HG03097 (cell line): Measurements from ENCODE around the gene STXBP4.
"Not testable (repeated sequence)": the region's sequence is repeated elsewhere in the genome, so short reads cannot be mapped to it uniquely, and the experiment has no call there.

Experiments
- ATAC-seq: cut with Tn5 transposase; IDR thresholded peaks from one replicate; pipeline ENCODE4 v1.9.1; 2021; ENCODE audit not compliant: unreplicated experiment, low FRiP score

Gene STXBP4

DNA sequence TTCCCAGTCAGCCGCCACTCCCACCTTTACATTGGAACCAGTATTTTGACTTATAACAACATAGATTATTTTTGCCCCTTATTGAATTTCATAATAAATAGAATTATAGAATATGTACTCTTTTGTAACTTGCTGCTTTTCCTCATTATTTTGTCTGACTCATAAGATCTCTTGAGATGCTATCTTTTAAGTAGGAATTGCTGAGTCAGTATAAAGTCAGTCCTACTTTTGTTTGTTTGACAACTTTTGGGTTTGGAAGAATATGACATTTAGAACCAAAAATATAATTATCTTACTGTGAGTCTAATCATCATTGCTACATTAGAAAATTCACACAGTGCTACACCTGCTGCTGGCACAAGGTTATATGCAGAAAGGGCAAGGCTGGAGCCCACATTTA lies 69.7 kb downstream of the STXBP4 start:
- ATAC-seq = no peak

- no peak for ATAC-seq
Observed at GRCh38 chr17:55040611-55041010, 72.0 kb downstream of the STXBP4 start.

DNA sequence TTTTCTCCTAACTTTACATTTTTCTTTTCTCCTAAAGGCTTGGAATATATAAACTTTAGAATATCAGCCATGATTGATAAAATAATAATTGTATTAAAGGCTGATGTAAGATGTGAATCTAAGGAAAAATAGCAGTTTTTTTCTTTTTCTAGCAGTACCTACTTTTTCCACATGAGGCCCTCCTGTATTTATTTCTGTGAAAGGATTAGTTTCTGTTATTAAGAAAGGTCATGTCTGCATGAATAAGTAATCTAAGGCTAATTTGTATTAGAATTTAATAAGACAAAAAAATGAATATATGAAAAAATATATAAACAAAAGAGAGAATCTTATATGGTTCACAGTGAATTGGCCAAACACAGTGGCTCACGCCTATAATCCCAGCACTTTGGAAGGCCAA lies 85.3 kb downstream of the STXBP4 start:
- ATAC-seq = no peak

- no peak for ATAC-seq
Observed at GRCh38 chr17:55054429-55054828, 85.9 kb downstream of the STXBP4 start.

GRCh38 chr17:55056526-55056925 lies 88.0 kb downstream of the STXBP4 start:
- ATAC-seq = no peak

DNA sequence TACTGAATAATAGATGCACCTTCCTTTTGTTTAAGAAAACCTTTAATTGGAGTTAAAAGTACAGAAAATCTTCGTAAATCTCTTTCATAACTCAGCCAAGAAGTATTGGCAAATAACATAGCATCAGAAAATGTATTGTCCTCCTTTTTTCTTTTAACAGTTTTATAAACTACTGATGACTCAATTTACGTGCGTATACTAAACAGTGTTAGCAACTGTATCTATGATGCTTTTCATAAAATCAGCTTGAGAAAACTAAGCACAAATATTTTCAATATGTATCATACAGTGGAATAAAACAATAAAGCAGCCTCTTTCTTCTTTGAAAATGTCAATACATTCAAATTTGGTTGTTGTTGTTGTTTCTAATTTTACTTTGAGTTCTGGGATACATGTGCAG lies 88.6 kb downstream of the STXBP4 start:
- no peak for ATAC-seq

- ATAC-seq = no peak
Observed at GRCh38 chr17:55059724-55060123, 91.2 kb downstream of the STXBP4 start.

DNA sequence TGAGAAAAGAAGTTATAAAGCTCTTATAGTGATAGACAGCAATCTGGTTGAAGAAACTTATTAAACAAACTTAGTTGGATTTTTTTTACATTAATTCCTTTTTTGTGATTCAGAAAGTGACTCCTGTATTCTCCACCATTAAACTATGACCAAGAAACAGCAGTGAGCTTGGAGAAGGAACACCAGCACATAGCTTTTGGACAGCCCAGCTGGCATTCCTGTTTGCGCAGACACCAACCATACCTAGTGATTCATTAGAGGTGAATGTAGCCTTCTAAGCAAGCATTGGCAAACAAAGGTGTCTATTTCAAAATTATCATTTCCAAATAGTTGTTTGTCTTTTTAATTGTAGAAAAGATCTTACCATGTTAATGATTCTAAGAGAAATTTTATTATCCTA lies 94.4 kb downstream of the STXBP4 start:
- no peak for ATAC-seq

DNA sequence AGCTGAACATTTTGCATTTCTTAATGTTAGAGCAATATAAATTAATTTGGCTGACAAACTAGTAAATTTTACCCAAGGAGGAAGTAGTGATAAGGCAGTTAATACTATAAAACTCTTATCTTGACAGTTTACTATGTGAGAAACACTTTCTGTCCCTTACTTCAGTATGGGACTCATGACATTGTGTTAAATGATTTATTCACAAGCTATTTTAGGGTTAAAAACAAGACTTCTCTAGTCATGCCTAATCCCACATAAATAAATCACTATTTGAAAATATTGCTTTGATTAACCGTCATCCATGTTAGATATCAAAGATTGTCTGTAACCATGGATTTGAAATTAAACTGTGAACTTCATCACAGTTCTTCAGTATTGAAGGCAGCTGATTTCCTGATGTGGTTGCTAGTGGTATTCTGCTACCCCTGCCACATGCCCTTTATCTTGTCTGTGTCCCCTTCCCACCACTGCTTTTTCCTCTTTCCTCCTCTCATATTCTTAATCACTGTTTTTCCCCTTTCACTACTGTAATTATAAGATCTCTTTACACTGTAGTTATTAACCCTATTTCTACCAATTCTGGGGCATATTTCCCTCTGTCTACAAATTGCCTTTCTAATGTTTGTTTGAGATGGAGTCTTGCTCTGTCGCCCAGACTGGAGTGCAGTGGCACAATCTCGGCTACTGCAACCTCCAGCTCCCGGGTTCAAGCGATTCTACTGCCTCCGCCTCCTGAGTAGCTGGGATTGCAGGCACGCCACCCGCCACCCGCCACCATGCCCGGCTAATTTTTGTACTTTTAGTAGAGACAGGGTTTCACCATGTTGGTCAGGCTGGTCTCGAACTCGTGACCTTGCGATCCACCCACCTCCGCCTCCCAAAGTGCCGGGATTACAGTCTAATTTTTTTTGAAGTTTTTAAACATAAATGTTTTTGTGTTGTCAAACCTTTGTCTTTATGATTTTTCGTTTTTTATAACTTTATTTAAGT lies 95.6 kb downstream of the STXBP4 start:
- ATAC-seq = no peak

- ATAC-seq = no peak
Observed at GRCh38 chr17:55067697-55068439, 99.3 kb downstream of the STXBP4 start.

GRCh38 chr17:55068862-55069811 lies 100.6 kb downstream of the STXBP4 start:
- no peak for ATAC-seq

DNA sequence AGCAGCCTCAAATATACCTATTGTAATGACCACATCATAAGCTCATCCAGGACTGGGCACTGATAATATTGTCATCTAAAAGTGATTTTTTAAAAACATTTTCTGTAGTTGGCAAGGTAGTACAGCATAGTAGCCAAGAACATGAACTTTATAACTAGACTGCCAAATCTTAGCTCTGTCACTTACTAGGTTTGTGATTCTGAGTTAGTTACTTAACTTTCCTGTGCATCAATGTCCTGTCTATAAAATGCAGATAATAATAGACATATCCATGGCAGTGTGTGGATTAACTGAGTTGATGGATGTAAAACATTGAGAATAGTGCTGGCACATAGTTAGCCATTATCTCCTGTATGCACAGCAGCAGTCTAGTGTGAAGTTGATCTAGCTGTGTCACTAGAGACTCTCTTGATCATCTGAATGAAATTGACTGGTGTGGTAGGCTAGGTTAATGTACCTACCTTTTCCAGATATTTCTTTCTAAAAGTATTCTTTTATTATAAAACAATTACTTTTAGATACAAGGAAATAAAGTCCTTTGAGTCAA lies 101.5 kb downstream of the STXBP4 start:
- no peak for ATAC-seq

- no peak for ATAC-seq
Observed at GRCh38 chr17:55072898-55073297, 104.3 kb downstream of the STXBP4 start.

- ATAC-seq = not testable (repeated sequence)
Observed at GRCh38 chr17:55073467-55073866, 104.9 kb downstream of the STXBP4 start.

DNA sequence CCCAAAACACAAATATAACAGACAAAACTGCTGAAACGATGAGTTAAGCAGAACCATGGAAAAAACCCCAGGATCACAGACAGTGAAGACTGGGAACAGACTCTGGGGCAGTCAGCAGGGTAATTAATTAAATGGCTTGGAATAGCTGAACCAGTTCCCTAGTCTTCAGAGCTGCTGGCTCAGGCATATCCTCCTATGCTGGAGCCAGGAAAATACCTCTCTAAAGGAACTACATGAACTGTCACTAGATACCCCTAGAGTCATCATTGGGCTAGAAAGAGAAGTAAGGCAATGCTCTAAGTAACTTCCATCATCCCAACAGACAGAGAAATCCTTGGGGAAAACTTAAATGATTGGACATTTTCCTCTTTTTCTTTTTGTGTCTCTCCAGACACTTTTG lies 113.0 kb downstream of the STXBP4 start:
- ATAC-seq = no peak

DNA sequence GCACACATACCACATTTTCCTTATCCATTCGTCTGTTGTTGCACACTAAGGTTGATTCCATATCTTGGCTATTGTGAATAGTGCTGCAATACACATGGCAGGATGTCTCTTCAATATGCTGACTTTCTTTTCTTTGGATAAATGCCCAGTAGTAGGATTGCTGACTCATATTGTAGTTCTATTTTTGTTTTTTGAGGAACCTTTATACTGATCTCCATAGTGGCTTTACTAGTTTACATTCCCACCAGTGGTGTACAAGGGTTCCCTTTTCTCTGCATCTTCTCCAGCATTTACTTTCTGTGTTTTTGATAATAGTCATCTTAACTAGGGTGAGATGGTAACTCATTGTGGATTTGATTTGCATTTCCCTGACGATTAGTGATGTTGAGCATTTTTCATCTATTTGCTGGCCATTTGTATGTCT lies 118.1 kb downstream of the STXBP4 start:
- no peak for ATAC-seq

GRCh38 chr17:55089256-55089655 lies 120.7 kb downstream of the STXBP4 start:
- ATAC-seq = no peak

DNA sequence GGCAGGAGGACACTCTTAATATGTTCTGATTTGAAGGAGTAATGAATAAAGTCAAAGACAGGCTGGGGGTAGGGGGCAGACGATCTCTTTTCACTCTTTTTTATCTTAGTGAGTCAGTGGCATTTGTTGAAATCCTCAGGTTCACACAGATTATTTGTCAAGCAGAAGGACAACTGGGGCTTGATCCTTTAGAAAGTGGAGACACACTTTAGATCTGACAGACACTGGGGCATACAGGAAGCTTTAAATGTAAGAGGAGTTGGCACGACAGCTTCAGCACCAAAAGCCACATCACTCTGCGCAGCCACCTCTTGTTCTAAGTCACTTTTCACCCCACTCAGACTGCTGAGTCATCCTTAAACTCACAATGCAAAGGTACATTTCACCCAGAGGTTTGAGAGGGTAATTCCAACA lies 121.5 kb downstream of the STXBP4 start:
- peak; percentile 97 for ATAC-seq

DNA sequence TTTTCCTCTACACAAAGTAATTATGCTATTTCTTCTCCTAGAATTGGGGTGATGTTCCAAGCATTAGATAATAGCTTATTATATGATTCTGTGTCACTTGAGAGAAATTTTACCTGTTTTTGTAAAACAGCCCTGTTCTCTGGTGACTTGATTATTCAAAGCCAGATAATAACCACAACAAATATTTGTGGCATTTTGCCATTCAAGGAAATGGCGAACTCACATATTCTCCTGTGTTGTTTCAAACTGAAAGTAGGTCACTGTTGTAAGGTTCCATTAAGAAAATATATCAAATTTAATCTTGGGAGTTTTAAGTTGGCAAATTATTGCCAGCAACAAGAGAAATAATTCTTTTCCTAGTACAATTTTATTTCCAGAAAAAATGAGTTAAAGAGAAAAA lies 124.8 kb downstream of the STXBP4 start:
- no peak for ATAC-seq

GRCh38 chr17:55098765-55099164 lies 130.2 kb downstream of the STXBP4 start:
- no peak for ATAC-seq
